Measurements from ENCODE around the gene ACTR5.

ACTR5 gene

GRCh38 chr20:38724626-38725147 is 23.6 kb upstream of the ACTR5 start:
- Histone ChIP-seq H3K9ac (ENCODE audit: low read length) (no peak overlapping the region), H3K27ac (ENCODE audit: low read depth, low read length) (no peak overlapping the region), H3K36me3 (ENCODE audit: control insufficient read depth, insufficient read depth, low read length) (no peaks in the 10 kb centered on the region), H3K27me3 (ENCODE audit: control insufficient read depth, insufficient read depth, low read length) (peaks cover 58% of the 10 kb centered on the region), H3K4me1 (ENCODE audit: control insufficient read depth, insufficient read depth, low read length) (no peaks in the 10 kb centered on the region), H3K4me3 (ENCODE audit: low read length) (no peak overlapping the region)

- H3K4me1 ChIP-seq (ENCODE audit: control insufficient read depth, insufficient read depth, low read length), result no peaks in the 10 kb centered on the region
- no peak overlapping the region for H3K9ac ChIP-seq (ENCODE audit: low read length)
- H3K4me3 ChIP-seq (ENCODE audit: low read length), result no peak overlapping the region
- H3K36me3 ChIP-seq (ENCODE audit: control insufficient read depth, insufficient read depth, low read length), result peaks cover 2% of the 10 kb centered on the region
- peaks cover 59% of the 10 kb centered on the region for H3K27me3 ChIP-seq (ENCODE audit: control insufficient read depth, insufficient read depth, low read length)
- H3K27ac ChIP-seq (ENCODE audit: low read depth, low read length), result no peak overlapping the region
Observed at GRCh38 chr20:38725148-38725901, 22.9 kb upstream of the ACTR5 start.

- Histone ChIP-seq H3K27ac (ENCODE audit: low read depth, low read length) (no peak overlapping the region), H3K36me3 (ENCODE audit: control insufficient read depth, insufficient read depth, low read length) (peaks cover 2% of the 10 kb centered on the region), H3K4me1 (ENCODE audit: control insufficient read depth, insufficient read depth, low read length) (peaks cover 3% of the 10 kb centered on the region), H3K27me3 (ENCODE audit: control insufficient read depth, insufficient read depth, low read length) (peaks cover 68% of the 10 kb centered on the region), H3K4me3 (ENCODE audit: low read length) (no peak overlapping the region), H3K9ac (ENCODE audit: low read length) (no peak overlapping the region)
Observed at GRCh38 chr20:38725931-38726803, 22.1 kb upstream of the ACTR5 start.

GRCh38 chr20:38726804-38727606 is 21.3 kb upstream of the ACTR5 start:
- Histone ChIP-seq H3K27ac (ENCODE audit: low read depth, low read length) (no peak overlapping the region), H3K4me1 (ENCODE audit: control insufficient read depth, insufficient read depth, low read length) (peaks cover 4% of the 10 kb centered on the region), H3K36me3 (ENCODE audit: control insufficient read depth, insufficient read depth, low read length) (peaks cover 2% of the 10 kb centered on the region), H3K27me3 (ENCODE audit: control insufficient read depth, insufficient read depth, low read length) (peaks cover 72% of the 10 kb centered on the region), H3K9ac (ENCODE audit: low read length) (peak overlapping the region; percentile 22), H3K4me3 (ENCODE audit: low read length) (no peak overlapping the region)

GRCh38 chr20:38727607-38728190 is 20.6 kb upstream of the ACTR5 start:
- peaks cover 2% of the 10 kb centered on the region for H3K36me3 ChIP-seq (ENCODE audit: control insufficient read depth, insufficient read depth, low read length)
- H3K4me3 ChIP-seq (ENCODE audit: low read length), result no peak overlapping the region
- H3K27me3 ChIP-seq (ENCODE audit: control insufficient read depth, insufficient read depth, low read length), result peaks cover 72% of the 10 kb centered on the region
- no peak overlapping the region for H3K27ac ChIP-seq (ENCODE audit: low read depth, low read length)
- peaks cover 4% of the 10 kb centered on the region for H3K4me1 ChIP-seq (ENCODE audit: control insufficient read depth, insufficient read depth, low read length)
- no peak overlapping the region for H3K9ac ChIP-seq (ENCODE audit: low read length)

GRCh38 chr20:38728191-38728781 is 20.0 kb upstream of the ACTR5 start:
- peaks cover 4% of the 10 kb centered on the region for H3K4me1 ChIP-seq (ENCODE audit: control insufficient read depth, insufficient read depth, low read length)
- H3K27me3 ChIP-seq (ENCODE audit: control insufficient read depth, insufficient read depth, low read length), result peaks cover 77% of the 10 kb centered on the region
- no peak overlapping the region for H3K4me3 ChIP-seq (ENCODE audit: low read length)
- H3K9ac ChIP-seq (ENCODE audit: low read length), result no peak overlapping the region
- H3K27ac ChIP-seq (ENCODE audit: low read depth, low read length), result no peak overlapping the region
- peaks cover 2% of the 10 kb centered on the region for H3K36me3 ChIP-seq (ENCODE audit: control insufficient read depth, insufficient read depth, low read length)

GRCh38 chr20:38728911-38729642 is 19.2 kb upstream of the ACTR5 start:
- no peak overlapping the region for H3K4me3 ChIP-seq (ENCODE audit: low read length)
- peaks cover 83% of the 10 kb centered on the region for H3K27me3 ChIP-seq (ENCODE audit: control insufficient read depth, insufficient read depth, low read length)
- H3K9ac ChIP-seq (ENCODE audit: low read length), result no peak overlapping the region
- H3K27ac ChIP-seq (ENCODE audit: low read depth, low read length), result no peak overlapping the region
- peaks cover 4% of the 10 kb centered on the region for H3K4me1 ChIP-seq (ENCODE audit: control insufficient read depth, insufficient read depth, low read length)
- peaks cover 2% of the 10 kb centered on the region for H3K36me3 ChIP-seq (ENCODE audit: control insufficient read depth, insufficient read depth, low read length)

GRCh38 chr20:38729767-38730166 is 18.5 kb upstream of the ACTR5 start:
- no peak overlapping the region for H3K4me3 ChIP-seq (ENCODE audit: low read length)
- H3K27me3 ChIP-seq (ENCODE audit: control insufficient read depth, insufficient read depth, low read length), result peaks cover 79% of the 10 kb centered on the region
- H3K27ac ChIP-seq (ENCODE audit: low read depth, low read length), result no peak overlapping the region
- H3K9ac ChIP-seq (ENCODE audit: low read length), result no peak overlapping the region
- H3K4me1 ChIP-seq (ENCODE audit: control insufficient read depth, insufficient read depth, low read length), result peaks cover 4% of the 10 kb centered on the region
- H3K36me3 ChIP-seq (ENCODE audit: control insufficient read depth, insufficient read depth, low read length), result peaks cover 2% of the 10 kb centered on the region

GRCh38 chr20:38730167-38730988 is 17.9 kb upstream of the ACTR5 start:
- Histone ChIP-seq H3K9ac (ENCODE audit: low read length) (no peak overlapping the region), H3K36me3 (ENCODE audit: control insufficient read depth, insufficient read depth, low read length) (peaks cover 2% of the 10 kb centered on the region), H3K27ac (ENCODE audit: low read depth, low read length) (no peak overlapping the region), H3K27me3 (ENCODE audit: control insufficient read depth, insufficient read depth, low read length) (peaks cover 73% of the 10 kb centered on the region), H3K4me1 (ENCODE audit: control insufficient read depth, insufficient read depth, low read length) (peaks cover 4% of the 10 kb centered on the region), H3K4me3 (ENCODE audit: low read length) (no peak overlapping the region)

- Histone ChIP-seq H3K9ac (ENCODE audit: low read length) (no peak overlapping the region), H3K4me1 (ENCODE audit: control insufficient read depth, insufficient read depth, low read length) (peaks cover 4% of the 10 kb centered on the region), H3K27me3 (ENCODE audit: control insufficient read depth, insufficient read depth, low read length) (peaks cover 66% of the 10 kb centered on the region), H3K36me3 (ENCODE audit: control insufficient read depth, insufficient read depth, low read length) (peaks cover 2% of the 10 kb centered on the region), H3K27ac (ENCODE audit: low read depth, low read length) (no peak overlapping the region), H3K4me3 (ENCODE audit: low read length) (peak overlapping the region; percentile 61)
Observed at GRCh38 chr20:38730989-38731737, 17.1 kb upstream of the ACTR5 start.

All from rectal smooth muscle tissue (tissue), 1 donor.